Hepatocyte (in vitro differentiated cells): Measurements from ENCODE around the gene LRRC63. TPM values are rescaled to one million over a fixed set of nuclear protein-coding genes. Genes with fewer than 3 reads are reported as not detected.

Experiments
- DNase-seq: peaks from one replicate; pipeline ENCODE4 v3.0.0-alpha.2; 2016; ENCODE audit warnings: low spot score
- H2AFZ ChIP-seq: fragments of 200-600 bp; sonication (generic); 2 replicates; pipeline ENCODE4 v1.6.0; 2016; ENCODE audit warnings: antibody characterized with exemption, mild to moderate bottlenecking
- H3K27ac ChIP-seq: fragments of 200-600 bp; sonication (generic); 2 replicates; pipeline ENCODE4 v1.5.1; 2016; ENCODE audit warnings: mild to moderate bottlenecking
- H3K27me3 ChIP-seq: fragments of 200-600 bp; sonication (generic); 2 replicates; pipeline ENCODE4 v1.6.1; 2016
- H3K36me3 ChIP-seq: fragments of 200-600 bp; sonication (generic); replicated peaks from 2 replicates; pipeline ENCODE4 v1.5.1; 2016; ENCODE audit warnings: low read depth; ENCODE audit not compliant: insufficient read depth
- H3K4me1 ChIP-seq: fragments of 200-600 bp; sonication (generic); 2 replicates; pipeline ENCODE4 v1.5.1; 2016; ENCODE audit warnings: mild to moderate bottlenecking, moderate library complexity; ENCODE audit not compliant: insufficient read depth
- H3K4me2 ChIP-seq: fragments of 200-600 bp; sonication (generic); 2 replicates; pipeline ENCODE4 v1.6.0; 2016
- H3K4me3 ChIP-seq: fragments of 200-600 bp; sonication (generic); 2 replicates; pipeline ENCODE4 v1.5.1; 2016; ENCODE audit warnings: mild to moderate bottlenecking
- H3K79me2 ChIP-seq: fragments of 200-600 bp; sonication (generic); 2 replicates; pipeline ENCODE4 v1.6.0; 2017; ENCODE audit warnings: mild to moderate bottlenecking
- H3K9me2 ChIP-seq: fragments of 200-600 bp; sonication (generic); replicated peaks from 2 replicates; pipeline ENCODE4 v1.6.0; 2017; ENCODE audit warnings: mild to moderate bottlenecking; ENCODE audit not compliant: insufficient read depth
- H3K9me3 ChIP-seq: fragments of 200-600 bp; sonication (generic); 2 replicates; pipeline ENCODE4 v1.5.1; 2016; ENCODE audit warnings: low read depth, mild to moderate bottlenecking
- H4K20me1 ChIP-seq: fragments of 200-600 bp; sonication (generic); 2 replicates; pipeline ENCODE4 v1.6.0; 2016; ENCODE audit warnings: mild to moderate bottlenecking; ENCODE audit not compliant: insufficient read depth, poor library complexity, severe bottlenecking
- CTCF ChIP-seq: fragments of 200-600 bp; sonication (generic); IDR thresholded peaks from 2 replicates; pipeline ENCODE4 v1.5.1; 2016; ENCODE audit warnings: antibody characterized with exemption, mild to moderate bottlenecking; ENCODE audit not compliant: poor library complexity
- EZH2 ChIP-seq: fragments of 200-600 bp; sonication (generic); IDR thresholded peaks from 2 replicates; pipeline ENCODE4 v1.6.1; 2016; ENCODE audit warnings: antibody characterized with exemption, mild to moderate bottlenecking, borderline replicate concordance
- EZH2phosphoT487 ChIP-seq: fragments of 200-600 bp; sonication (generic); IDR thresholded peaks from one replicate; pipeline ENCODE4 v1.6.1; 2018; ENCODE audit warnings: antibody characterized with exemption, mild to moderate bottlenecking, low read depth, moderate library complexity; ENCODE audit not compliant: unreplicated experiment, severe bottlenecking
- WGBS: methylation state at CpG from one replicate; pipeline ENCODE4 v1.1.6; 2016; ENCODE audit warnings: low lambda C conversion rate; ENCODE audit errors: missing lambda C conversion rate; 5-methylcytosine and 5-hydroxymethylcytosine counted together
- polyA plus RNA-seq: library from polyadenylated mRNA; unstranded; fragments of >200 nt; fragmentation: Nextera tagmentation; extraction: Ambion mirVana; gene quantifications from 2 replicates; pipeline ENCODE4 v1.2.1, GENCODE V29; 2016
- total RNA-seq: library from RNA; depleted of rRNA; stranded (reverse); fragments of >200 nt; gene quantifications from 2 replicates; pipeline ENCODE4 v1.2.3, GENCODE V29; 2014

Gene LRRC63
- total and polyA plus RNA-seq, 2 experiments from 2014 or later, result not detected

GRCh38 chr13:46232281-46232680 is 20.6 kb downstream of the LRRC63 start:
- Histone ChIP-seq H3K9me3 (peaks cover 7% of the 10 kb centered on the region), H3K9me2 (no peaks in the 10 kb centered on the region), H3K27ac (no peak overlapping the region), H2AFZ (no peak overlapping the region), H4K20me1 (no peaks in the 10 kb centered on the region), H3K36me3 (no peaks in the 10 kb centered on the region), H3K4me3 (no peak overlapping the region), H3K27me3 (no peaks in the 10 kb centered on the region), H3K79me2 (no peaks in the 10 kb centered on the region), H3K4me2 (no peak overlapping the region), H3K4me1 (no peaks in the 10 kb centered on the region)
- TF ChIP-seq EZH2 (no peak), CTCF (no peak), EZH2phosphoT487 (no peak)
- 96% methylated on average over 3 of the region's 3 CpGs for WGBS
- DNase-seq, result no peak

GRCh38 chr13:46235286-46235685 is 23.6 kb downstream of the LRRC63 start:
- Histone ChIP-seq H3K4me3 (no peak overlapping the region), H3K4me1 (no peaks in the 10 kb centered on the region), H2AFZ (no peak overlapping the region), H3K9me2 (no peaks in the 10 kb centered on the region), H3K27ac (no peak overlapping the region), H3K79me2 (no peaks in the 10 kb centered on the region), H3K4me2 (no peak overlapping the region), H3K9me3 (peaks cover 7% of the 10 kb centered on the region), H3K27me3 (no peaks in the 10 kb centered on the region), H3K36me3 (no peaks in the 10 kb centered on the region), H4K20me1 (no peaks in the 10 kb centered on the region)
- whole genome bisulfite sequencing, result 91% methylated on average over 1 of the region's 1 CpG
- no peak for TF ChIP-seq EZH2
- no peak for TF ChIP-seq CTCF
- TF ChIP-seq EZH2phosphoT487, result no peak
- no peak for DNase-seq

GRCh38 chr13:46265292-46265691 is 53.6 kb downstream of the LRRC63 start:
- no peak for DNase-seq
- Histone ChIP-seq H3K4me2 (no peak overlapping the region), H3K4me1 (no peaks in the 10 kb centered on the region), H3K9me3 (no peaks in the 10 kb centered on the region), H3K4me3 (no peak overlapping the region), H4K20me1 (no peaks in the 10 kb centered on the region), H2AFZ (no peak overlapping the region), H3K27ac (no peak overlapping the region), H3K36me3 (no peaks in the 10 kb centered on the region), H3K27me3 (no peaks in the 10 kb centered on the region), H3K9me2 (no peaks in the 10 kb centered on the region), H3K79me2 (no peaks in the 10 kb centered on the region)
- TF ChIP-seq EZH2 (no peak), CTCF (no peak), EZH2phosphoT487 (no peak)
- 95% methylated on average over 1 of the region's 1 CpG for WGBS

GRCh38 chr13:46267166-46267565 is 55.4 kb downstream of the LRRC63 start:
- H4K20me1 ChIP-seq, result no peaks in the 10 kb centered on the region
- H3K4me2 ChIP-seq, result no peak overlapping the region
- no peak overlapping the region for H3K27ac ChIP-seq
- no peaks in the 10 kb centered on the region for H3K4me1 ChIP-seq
- no peak for DNase-seq
- H3K27me3 ChIP-seq, result no peaks in the 10 kb centered on the region
- no peaks in the 10 kb centered on the region for H3K9me3 ChIP-seq
- TF ChIP-seq EZH2 (no peak), EZH2phosphoT487 (no peak), CTCF (no peak)
- no peaks in the 10 kb centered on the region for H3K36me3 ChIP-seq
- H3K79me2 ChIP-seq, result no peaks in the 10 kb centered on the region
- H3K9me2 ChIP-seq, result no peaks in the 10 kb centered on the region
- no peak overlapping the region for H3K4me3 ChIP-seq
- 87% methylated on average over 2 of the region's 2 CpGs for WGBS
- H2AFZ ChIP-seq, result no peak overlapping the region
